Muscle layer of duodenum (tissue), 2 donors: Measurements from ENCODE around the gene SBF1.

Source experiments
- H3K27ac ChIP-seq: one replicate; pipeline ENCODE4 v1.7.0; 2013; ENCODE audit warnings: mild to moderate bottlenecking, low read length
- H3K27me3 ChIP-seq: one replicate; pipeline ENCODE4 v1.7.0; 2013; ENCODE audit warnings: low read depth, mild to moderate bottlenecking, control low read depth, low read length
- H3K36me3 ChIP-seq, 2 donors: one replicate each; pipeline ENCODE4 v1.7.0; 2013; ENCODE audit warnings: low read length in 2 of 2, control low read depth in 1 of 2, mild to moderate bottlenecking in 1 of 2; ENCODE audit not compliant: insufficient read depth in 2 of 2, control insufficient read depth in 1 of 2
- H3K4me1 ChIP-seq, 2 donors: one replicate each; pipeline ENCODE4 v1.7.0; 2013; ENCODE audit warnings: low read length in 2 of 2, mild to moderate bottlenecking in 2 of 2, control low read depth in 1 of 2, moderate library complexity in 1 of 2; ENCODE audit not compliant: insufficient read depth in 2 of 2, control insufficient read depth in 1 of 2
- H3K4me3 ChIP-seq, 2 donors: one replicate each; pipeline ENCODE4 v1.7.0; 2013; ENCODE audit warnings: low read length in 2 of 2, low read depth in 1 of 2, mild to moderate bottlenecking in 1 of 2
- H3K9me3 ChIP-seq, 2 donors: one replicate each; pipeline ENCODE4 v1.7.0; 2013; ENCODE audit warnings: low read length in 2 of 2, control low read depth in 1 of 2, mild to moderate bottlenecking in 1 of 2; ENCODE audit not compliant: control insufficient read depth in 1 of 2
- donor health status: healthy.

The SBF1 gene

DNA sequence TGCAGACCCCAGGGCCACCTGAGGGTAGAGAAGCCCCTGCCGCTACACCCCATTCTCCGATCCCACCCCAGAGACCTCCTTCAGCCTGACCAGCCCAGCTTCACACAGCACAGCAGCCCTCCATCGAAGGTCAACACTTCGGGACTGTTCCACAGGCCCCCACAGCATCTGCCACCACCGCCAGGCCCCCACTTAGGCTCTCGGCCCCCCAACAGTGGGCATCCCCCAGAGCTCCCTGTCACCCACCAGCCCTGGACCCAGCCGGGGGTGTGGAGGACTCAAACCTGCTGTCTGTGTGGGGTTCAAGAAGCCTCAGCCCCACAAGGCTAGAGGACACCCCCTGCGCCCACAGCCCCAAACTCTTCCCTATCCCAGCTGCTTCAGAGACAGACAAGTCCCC lies 6.2 kb downstream of the SBF1 start:
- H3K4me3 ChIP-seq, result no peak overlapping the region
- peaks cover 28 to 46% of the 10 kb centered on the region in 2 donors for H3K36me3 ChIP-seq
- no peaks in the 10 kb centered on the region for H3K9me3 ChIP-seq
- H3K27ac ChIP-seq, result no peak overlapping the region
- no peaks in the 10 kb centered on the region for H3K27me3 ChIP-seq
- H3K4me1 ChIP-seq, result peaks cover 15 to 41% of the 10 kb centered on the region in 2 donors

- H3K4me1 ChIP-seq, result peaks cover 8 to 34% of the 10 kb centered on the region in 2 donors
- H3K4me3 ChIP-seq, result no peak overlapping the region
- peaks cover 35 to 53% of the 10 kb centered on the region in 2 donors for H3K36me3 ChIP-seq
- H3K9me3 ChIP-seq, result no peaks in the 10 kb centered on the region
- H3K27ac ChIP-seq, result no peak overlapping the region
- H3K27me3 ChIP-seq, result no peaks in the 10 kb centered on the region
Measured at GRCh38 chr22:50467773-50468440, 6.9 kb downstream of the SBF1 start.

DNA sequence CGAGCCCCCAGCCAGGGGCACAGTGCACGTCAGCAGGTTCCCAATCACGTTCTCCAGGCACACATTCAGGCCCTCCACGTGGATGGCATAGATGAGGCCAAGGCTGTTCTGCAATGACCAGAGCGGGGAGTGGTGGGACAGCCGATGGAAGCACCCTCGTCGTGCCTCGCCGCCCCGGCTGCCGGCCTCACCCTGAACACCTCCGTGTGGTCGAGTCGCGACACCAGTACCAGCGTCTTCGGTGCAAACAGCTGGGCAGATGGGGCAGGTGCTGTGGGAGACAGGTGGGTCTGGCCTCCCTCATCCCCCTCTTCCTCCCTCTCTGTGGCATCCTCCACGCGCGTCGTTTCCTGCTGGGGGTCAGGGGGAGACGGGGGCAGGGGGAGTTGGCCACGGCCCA lies 7.5 kb downstream of the SBF1 start:
- Histone ChIP-seq H3K36me3 (peaks cover 36 to 59% of the 10 kb centered on the region in 2 donors), H3K27ac (no peak overlapping the region), H3K4me3 (no peak overlapping the region), H3K27me3 (no peaks in the 10 kb centered on the region), H3K4me1 (peaks cover 2 to 28% of the 10 kb centered on the region in 2 donors), H3K9me3 (no peaks in the 10 kb centered on the region)

DNA sequence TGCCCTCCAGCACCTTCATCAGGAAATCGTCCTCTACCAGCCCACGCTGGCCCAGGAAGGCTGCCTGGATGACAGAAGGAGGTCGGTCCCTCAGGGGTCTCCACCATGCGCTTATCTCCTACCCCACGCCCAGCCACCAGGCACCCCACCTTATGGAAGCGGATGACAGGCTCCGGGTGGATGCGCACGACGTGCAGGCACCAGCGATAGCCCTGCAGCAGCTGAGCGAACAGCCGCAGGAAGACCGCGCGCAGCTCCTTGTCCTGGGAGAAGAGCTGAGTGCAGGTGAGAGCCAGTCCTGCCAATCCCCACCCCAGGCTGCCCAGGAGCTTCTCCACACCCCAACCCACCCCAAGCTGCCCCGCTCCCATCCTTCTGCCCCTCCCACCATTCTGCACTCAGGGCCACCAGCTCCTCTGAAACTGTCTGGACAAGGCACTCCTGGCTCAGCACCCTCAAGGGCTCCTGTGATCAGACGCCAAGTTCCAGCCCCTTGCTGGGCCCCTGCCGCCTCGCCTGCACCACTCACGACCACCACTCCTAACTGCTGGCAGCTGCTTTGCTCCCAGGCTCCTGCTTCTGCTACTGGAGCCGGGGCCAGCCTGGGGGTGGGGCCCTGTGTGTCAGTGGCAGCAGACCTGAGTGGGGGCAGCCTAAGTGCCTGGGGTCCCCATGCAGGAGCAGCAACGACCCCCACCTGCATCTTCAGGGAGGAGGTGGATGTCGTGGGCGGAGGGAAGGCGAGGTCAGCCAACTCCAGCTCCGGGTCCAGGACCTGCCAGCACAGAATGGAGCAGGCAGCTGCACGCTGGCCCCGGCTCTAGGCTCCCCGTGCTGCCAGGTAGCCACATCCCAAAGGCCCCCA lies 9.5 kb downstream of the SBF1 start:
- Histone ChIP-seq H3K4me3 (no peak overlapping the region), H3K27ac (no peak overlapping the region), H3K4me1 (peaks cover 0 to 8% of the 10 kb centered on the region in 2 donors), H3K27me3 (no peaks in the 10 kb centered on the region), H3K9me3 (no peaks in the 10 kb centered on the region), H3K36me3 (peaks cover 51 to 79% of the 10 kb centered on the region in 2 donors)

GRCh38 chr22:50464451-50464850 lies 10.4 kb downstream of the SBF1 start:
- no peaks in the 10 kb centered on the region for H3K27me3 ChIP-seq
- no peak overlapping the region for H3K4me3 ChIP-seq
- H3K4me1 ChIP-seq, result no peaks in the 10 kb centered on the region
- H3K9me3 ChIP-seq, result no peaks in the 10 kb centered on the region
- H3K27ac ChIP-seq, result no peak overlapping the region
- peaks cover 52 to 87% of the 10 kb centered on the region in 2 donors for H3K36me3 ChIP-seq

- Histone ChIP-seq H3K27ac (no peak overlapping the region), H3K4me1 (no peaks in the 10 kb centered on the region)
Measured at GRCh38 chr22:50463188-50463900, 11.5 kb downstream of the SBF1 start.

DNA sequence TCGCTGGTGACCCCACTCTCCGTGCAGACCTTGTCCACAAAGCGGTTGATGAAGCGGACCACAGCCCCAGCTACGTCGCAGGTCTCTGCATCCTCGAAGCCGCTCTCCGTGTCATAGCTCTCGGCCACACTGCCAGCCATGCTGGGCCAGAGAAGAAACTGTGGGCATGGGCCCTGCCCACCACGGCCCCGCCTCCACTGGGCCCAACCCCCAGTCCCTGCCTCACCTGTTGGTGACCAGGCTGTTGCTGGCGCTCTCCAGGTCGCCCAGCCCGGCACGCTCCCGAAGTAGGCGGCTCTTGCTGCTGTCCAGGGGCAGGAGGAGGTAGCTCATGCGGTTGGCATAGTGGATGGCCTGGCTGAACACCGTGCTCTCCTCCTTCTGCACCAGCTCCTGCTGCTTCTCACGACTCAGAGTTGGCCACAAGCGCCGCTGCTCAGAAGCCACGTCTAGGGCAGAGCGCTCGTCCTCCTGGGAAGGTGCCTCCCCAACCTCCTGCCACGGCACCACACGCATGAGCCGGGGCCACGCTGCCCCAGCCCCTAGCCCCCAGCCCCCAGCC lies 12.8 kb downstream of the SBF1 start:
- no peaks in the 10 kb centered on the region for H3K4me1 ChIP-seq
- no peaks in the 10 kb centered on the region for H3K9me3 ChIP-seq
- H3K4me3 ChIP-seq, result no peak overlapping the region
- H3K36me3 ChIP-seq, result peaks cover 61 to 97% of the 10 kb centered on the region in 2 donors
- no peak overlapping the region for H3K27ac ChIP-seq
- no peaks in the 10 kb centered on the region for H3K27me3 ChIP-seq

More at GRCh38 chr22:50463188-50463900, 11.5 kb downstream of the SBF1 start:
- H3K27me3 ChIP-seq, result no peaks in the 10 kb centered on the region
- no peaks in the 10 kb centered on the region for H3K9me3 ChIP-seq
- H3K4me3 ChIP-seq, result no peak overlapping the region
- H3K36me3 ChIP-seq, result peaks cover 56 to 97% of the 10 kb centered on the region in 2 donors

- Histone ChIP-seq H3K27ac (no peak overlapping the region), H3K36me3 (peaks cover 58 to 97% of the 10 kb centered on the region in 2 donors), H3K4me1 (no peaks in the 10 kb centered on the region), H3K27me3 (no peaks in the 10 kb centered on the region), H3K9me3 (no peaks in the 10 kb centered on the region), H3K4me3 (no peak overlapping the region)
Measured at GRCh38 chr22:50461536-50461935, 13.3 kb downstream of the SBF1 start.

DNA sequence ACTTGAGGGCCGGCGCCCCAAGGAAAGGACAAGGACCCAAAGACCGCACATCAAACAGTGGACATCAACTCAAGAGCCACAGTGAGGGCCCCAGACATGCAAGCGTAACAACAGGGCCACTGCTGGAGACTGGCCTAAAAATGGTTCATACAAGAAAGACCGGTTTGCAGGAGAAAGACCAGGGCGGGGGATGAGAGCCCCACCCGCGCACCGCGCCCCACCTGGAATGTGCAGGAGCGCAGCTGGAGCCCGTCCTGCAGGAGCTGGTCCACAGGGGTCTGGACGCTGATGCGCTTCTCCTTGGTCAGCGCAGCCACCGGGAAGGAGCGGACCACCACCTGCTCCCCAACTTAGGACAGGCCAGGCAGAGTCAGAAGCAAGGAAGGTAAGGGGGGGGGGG lies 13.9 kb downstream of the SBF1 start:
- no peaks in the 10 kb centered on the region for H3K9me3 ChIP-seq
- H3K36me3 ChIP-seq, result peaks cover 52 to 95% of the 10 kb centered on the region in 2 donors
- no peaks in the 10 kb centered on the region for H3K4me1 ChIP-seq
- H3K27me3 ChIP-seq, result no peaks in the 10 kb centered on the region
- no peak overlapping the region for H3K27ac ChIP-seq
- no peak overlapping the region for H3K4me3 ChIP-seq

- peaks cover 46 to 95% of the 10 kb centered on the region in 2 donors for H3K36me3 ChIP-seq
- H3K4me3 ChIP-seq, result no peak overlapping the region
- no peaks in the 10 kb centered on the region for H3K4me1 ChIP-seq
- H3K27me3 ChIP-seq, result no peaks in the 10 kb centered on the region
- no peak overlapping the region for H3K27ac ChIP-seq
- H3K9me3 ChIP-seq, result no peaks in the 10 kb centered on the region
Measured at GRCh38 chr22:50459496-50460140, 15.2 kb downstream of the SBF1 start.
